ENCODE results near the gene NCKAP1. TPM values are rescaled to one million over a fixed set of nuclear protein-coding genes. Genes with fewer than 3 reads are reported as not detected.

NCKAP1 gene
- total RNA-seq, 4 donors from 2014 or later, result 45.3 to 99.7 (median 74.3) TPM

DNA sequence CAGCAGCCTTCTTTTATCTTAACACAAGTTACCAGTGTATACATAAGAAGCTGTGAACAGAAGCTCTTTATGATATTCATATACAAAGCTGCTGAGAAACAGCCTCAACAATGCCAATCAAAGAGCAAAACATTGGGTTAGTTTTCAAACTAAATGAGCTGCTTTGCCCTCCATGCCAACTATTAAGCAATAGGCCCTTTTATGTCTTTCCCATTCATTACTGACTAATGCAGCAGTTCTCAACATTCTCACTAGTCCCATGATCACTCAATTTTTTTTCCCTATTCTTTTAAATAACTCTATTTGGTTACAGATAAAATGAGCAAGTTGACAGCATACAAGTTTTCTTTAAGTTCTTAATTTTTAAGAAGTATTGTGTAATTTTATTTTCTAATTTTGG lies 114.0 kb downstream of the NCKAP1 start:
- intact Hi-C loops (cut with DNase I; ENCODE audit: low total_unique reads), result no loop called here
- Histone ChIP-seq H3K27me3 (no peaks in the 10 kb centered on the region), H3K4me3 (no peak overlapping the region), H3K27ac (no peak overlapping the region), H3K4me1 (no peaks in the 10 kb centered on the region), H3K36me3 (peaks cover 0 to 34% (median 14%) of the 10 kb centered on the region in 4 donors), H3K9me3 (no peaks in the 10 kb centered on the region)
- DNase-seq, result no peak
- in situ Hi-C loops (cut with MboI; ENCODE audit: low pct_ligation_motif_present in 1 of 4, low pct_unique_long_range_greater_than_20kb in 1 of 4, low sequenced_read_pairs in 3 of 4), result no loop called here
- TF ChIP-seq, protein P1, sequence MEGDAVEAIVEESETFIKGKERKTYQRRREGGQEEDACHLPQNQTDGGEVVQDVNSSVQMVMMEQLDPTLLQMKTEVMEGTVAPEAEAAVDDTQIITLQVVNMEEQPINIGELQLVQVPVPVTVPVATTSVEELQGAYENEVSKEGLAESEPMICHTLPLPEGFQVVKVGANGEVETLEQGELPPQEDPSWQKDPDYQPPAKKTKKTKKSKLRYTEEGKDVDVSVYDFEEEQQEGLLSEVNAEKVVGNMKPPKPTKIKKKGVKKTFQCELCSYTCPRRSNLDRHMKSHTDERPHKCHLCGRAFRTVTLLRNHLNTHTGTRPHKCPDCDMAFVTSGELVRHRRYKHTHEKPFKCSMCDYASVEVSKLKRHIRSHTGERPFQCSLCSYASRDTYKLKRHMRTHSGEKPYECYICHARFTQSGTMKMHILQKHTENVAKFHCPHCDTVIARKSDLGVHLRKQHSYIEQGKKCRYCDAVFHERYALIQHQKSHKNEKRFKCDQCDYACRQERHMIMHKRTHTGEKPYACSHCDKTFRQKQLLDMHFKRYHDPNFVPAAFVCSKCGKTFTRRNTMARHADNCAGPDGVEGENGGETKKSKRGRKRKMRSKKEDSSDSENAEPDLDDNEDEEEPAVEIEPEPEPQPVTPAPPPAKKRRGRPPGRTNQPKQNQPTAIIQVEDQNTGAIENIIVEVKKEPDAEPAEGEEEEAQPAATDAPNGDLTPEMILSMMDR (IDR thresholded peaks at IDR 0.05), result no peak
- no peak for TF ChIP-seq EP300 (IDR thresholded peaks at IDR 0.05; ENCODE audit: low read depth)
- no peak for TF ChIP-seq POLR2AphosphoS5 (IDR thresholded peaks at IDR 0.05)
- TF ChIP-seq POLR2A (IDR thresholded peaks at IDR 0.05), result no peak

DNA sequence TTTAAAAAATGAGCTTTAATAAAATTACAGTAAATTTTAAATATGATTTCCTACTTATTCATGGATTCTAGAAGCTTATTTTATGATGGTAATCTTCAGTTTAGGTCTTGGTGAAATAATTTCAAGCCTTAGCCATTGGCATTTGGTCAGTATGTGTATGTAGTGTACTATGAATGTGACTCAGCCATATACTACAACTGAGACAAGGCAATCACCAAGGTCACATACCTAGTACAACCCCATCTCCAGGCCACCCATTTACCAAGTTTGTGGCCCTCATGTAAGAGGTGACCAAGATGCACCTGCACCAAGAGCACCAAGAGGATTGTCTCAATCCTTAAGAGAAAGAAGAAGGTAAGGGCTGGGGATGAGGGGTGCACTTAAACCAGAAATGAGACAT lies 117.0 kb downstream of the NCKAP1 start:
- TF ChIP-seq, protein P1 (IDR thresholded peaks at IDR 0.05), result no peak
- TF ChIP-seq POLR2A (IDR thresholded peaks at IDR 0.05) (no peak), POLR2AphosphoS5 (IDR thresholded peaks at IDR 0.05) (no peak), EP300 (IDR thresholded peaks at IDR 0.05; ENCODE audit: low read depth) (no peak)
- Histone ChIP-seq H3K27me3 (no peaks in the 10 kb centered on the region), H3K9me3 (no peaks in the 10 kb centered on the region), H3K36me3 (peaks cover 0 to 18% (median 5%) of the 10 kb centered on the region in 4 donors), H3K4me3 (no peak overlapping the region), H3K27ac (no peak overlapping the region), H3K4me1 (no peaks in the 10 kb centered on the region)
- in situ Hi-C loops (cut with MboI; ENCODE audit: low pct_ligation_motif_present in 1 of 4, low pct_unique_long_range_greater_than_20kb in 1 of 4, low sequenced_read_pairs in 3 of 4) (no loop called here), intact Hi-C loops (cut with DNase I; ENCODE audit: low total_unique reads) (no loop called here)
- DNase-seq, result no peak

DNA sequence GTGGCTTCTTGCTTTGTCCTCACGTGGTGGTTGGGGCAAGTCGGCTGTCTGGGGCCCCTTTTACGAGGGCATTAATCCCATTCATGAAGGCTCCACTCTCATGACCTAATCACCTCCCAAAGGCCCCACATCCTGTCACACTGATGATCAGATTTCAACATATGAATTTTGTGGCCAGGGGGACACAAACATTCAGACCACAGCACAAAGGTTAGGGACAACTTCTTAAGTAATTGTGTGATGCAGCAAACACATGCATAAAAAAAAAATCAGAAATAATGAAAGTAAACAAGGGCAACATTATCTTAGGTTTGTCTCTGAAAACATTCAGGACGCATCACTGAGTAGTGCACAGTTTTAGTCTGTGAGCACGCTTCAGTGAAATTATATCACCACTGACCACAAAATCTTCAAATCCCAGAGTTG lies 117.6 kb downstream of the NCKAP1 start:
- no peak overlapping the region for H3K4me3 ChIP-seq
- no peaks in the 10 kb centered on the region for H3K4me1 ChIP-seq
- no peak overlapping the region for H3K27ac ChIP-seq
- no peak for DNase-seq
- WGBS, 2 donors (ENCODE audit: low coverage in 1 of 2), result 55 to 92% methylated on average over 2 to 5 of the region's 5 CpGs
- TF ChIP-seq EP300 (IDR thresholded peaks at IDR 0.05; ENCODE audit: low read depth) (no peak), POLR2A (IDR thresholded peaks at IDR 0.05) (no peak), POLR2AphosphoS5 (IDR thresholded peaks at IDR 0.05) (no peak)
- TF ChIP-seq, protein P1 (IDR thresholded peaks at IDR 0.05), result no peak
- in situ Hi-C loops (cut with MboI; ENCODE audit: low pct_ligation_motif_present in 1 of 4, low pct_unique_long_range_greater_than_20kb in 1 of 4, low sequenced_read_pairs in 3 of 4), result no loop called here
- H3K9me3 ChIP-seq, result no peaks in the 10 kb centered on the region
- intact Hi-C loops (cut with DNase I; ENCODE audit: low total_unique reads), result no loop called here
- no peaks in the 10 kb centered on the region for H3K27me3 ChIP-seq
- peaks cover 0 to 15% (median 2%) of the 10 kb centered on the region in 4 donors for H3K36me3 ChIP-seq

DNA sequence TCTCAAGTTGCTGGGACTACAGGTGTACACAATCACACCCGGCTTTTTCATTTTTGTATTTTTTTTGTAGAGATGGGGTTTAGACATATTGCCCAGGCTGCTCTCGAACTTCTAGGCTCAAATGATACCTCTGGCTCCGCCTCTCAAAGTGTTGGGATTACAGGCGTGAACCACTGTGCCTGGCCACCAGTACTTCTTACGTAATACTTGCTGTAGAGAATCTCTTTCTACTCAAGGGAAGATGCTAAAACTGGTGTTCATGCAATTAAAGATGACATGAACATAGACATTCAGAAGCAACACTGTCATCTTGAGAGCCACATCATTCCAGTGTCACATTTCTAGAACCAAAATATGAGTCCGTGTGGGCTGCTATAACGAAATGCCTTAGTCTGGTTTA lies 118.2 kb downstream of the NCKAP1 start:
- in situ Hi-C loops (cut with MboI; ENCODE audit: low pct_ligation_motif_present in 1 of 4, low pct_unique_long_range_greater_than_20kb in 1 of 4, low sequenced_read_pairs in 3 of 4) (no loop called here), intact Hi-C loops (cut with DNase I; ENCODE audit: low total_unique reads) (no loop called here)
- H3K36me3 ChIP-seq, result peaks cover 0 to 12% (median 2%) of the 10 kb centered on the region in 4 donors
- TF ChIP-seq EP300 (IDR thresholded peaks at IDR 0.05; ENCODE audit: low read depth), result no peak
- no peak for TF ChIP-seq POLR2A (IDR thresholded peaks at IDR 0.05)
- TF ChIP-seq POLR2AphosphoS5 (IDR thresholded peaks at IDR 0.05), result no peak
- TF ChIP-seq, protein P1 (IDR thresholded peaks at IDR 0.05), result no peak
- H3K4me1 ChIP-seq, result no peaks in the 10 kb centered on the region
- 82 to 87% methylated on average over 6 to 7 of the region's 7 CpGs for WGBS, 2 donors (ENCODE audit: low coverage in 1 of 2)
- H3K4me3 ChIP-seq, result no peak overlapping the region
- no peak for DNase-seq
- no peak overlapping the region for H3K27ac ChIP-seq
- no peaks in the 10 kb centered on the region for H3K9me3 ChIP-seq
- no peaks in the 10 kb centered on the region for H3K27me3 ChIP-seq

Data from transverse colon (tissue), 4 donors.